ENCODE results near the gene CYP27C1. TPM values are rescaled to one million over a fixed set of nuclear protein-coding genes. Genes with fewer than 3 reads are reported as not detected.

CYP27C1 gene
- total and polyA plus RNA-seq, 10 of the 15 experiments (the other 5 are each of a cell fraction or from before 2014, with no cell fraction given) = not detected

GRCh38 chr2:127187081-127187775 lies 32.9 kb downstream of the CYP27C1 start:
- H3K4me1 ChIP-seq (ENCODE audit: control insufficient read depth, insufficient read depth, low read length) = no peaks in the 10 kb centered on the region
- no TSS peak for BruUV-seq (replicated peaks)
- H3K36me3 ChIP-seq (ENCODE audit: control insufficient read depth in 2 of 2, insufficient read depth in 2 of 2, low read length in 1 of 2) = no peaks in the 10 kb centered on the region
- H3K4me3 ChIP-seq = no peak overlapping the region
- ChIA-PET POLR2A (no interaction called here), SMC1A (ENCODE audit: uncharacterized antibody, unreplicated experiment) (interaction anchor here (1.0 kb wide), 1 partner anchor 10 kb away, joined by 4 read pairs; no protein-coding TSS in a partner anchor), RAD21 (ENCODE audit: unreplicated experiment) (no interaction called here), CTCF (no interaction called here)
- no peaks in the 10 kb centered on the region for H3K9me3 ChIP-seq (replicated peaks; ENCODE audit: control insufficient read depth, insufficient read depth, low read length)
- in situ Hi-C loops (cut with MboI) (no loop called here), intact Hi-C loops (cut with micrococcal nuclease; ENCODE audit: unreplicated experiment) (no loop called here)
- H4K20me1 ChIP-seq (ENCODE audit: control insufficient read depth, insufficient read depth) = no peaks in the 10 kb centered on the region
- H3K4me2 ChIP-seq (ENCODE audit: control insufficient read depth, insufficient read depth) = no peak overlapping the region
- no peak for FAIRE-seq
- peaks cover 0 to 4% of the 10 kb centered on the region in 2 experiments; a peak in 2 of 4 replicates for H3K27me3 ChIP-seq (replicated peaks in 1 of 2; ENCODE audit: control insufficient read depth in 2 of 2, insufficient read depth in 2 of 2, low read length in 1 of 2)
- H3K79me2 ChIP-seq (ENCODE audit: control insufficient read depth, insufficient read depth, low read length) = no peaks in the 10 kb centered on the region
- no peak overlapping the region for H3K9ac ChIP-seq (ENCODE audit: control insufficient read depth, insufficient read depth, low read length)
- no peak for ATAC-seq
- no peak overlapping the region for H3K27ac ChIP-seq (ENCODE audit: control insufficient read depth, insufficient read depth)
- no peak for DNase-seq (ENCODE audit: low read depth, low spot score)
- 60% methylated on average over 17 of the region's 17 CpGs for WGBS (ENCODE audit: insufficient coverage, insufficient replicate concordance, low lambda C conversion rate, missing lambda C conversion rate)
- TF ChIP-seq STAT3 (IDR thresholded peaks at IDR 0.05; ENCODE audit: low read depth, low read length) (no peak), MAX (IDR thresholded peaks at IDR 0.05; ENCODE audit: low read depth, low read length) (no peak), NFYB (IDR thresholded peaks at IDR 0.05; ENCODE audit: insufficient read depth, low read depth, low read length) (no peak), SIX5 (IDR thresholded peaks at IDR 0.05; ENCODE audit: low read depth, low read length, severe bottlenecking) (no peak), BCL11A (IDR thresholded peaks at IDR 0.05; ENCODE audit: low read depth, low read length) (no peak), CEBPB (IDR thresholded peaks at IDR 0.05; ENCODE audit: borderline replicate concordance in 1 of 2, low read depth in 2 of 2, low read length in 2 of 2) (no peak), PAX8 (IDR thresholded peaks at IDR 0.05) (no peak), ESRRA (IDR thresholded peaks at IDR 0.05; ENCODE audit: low read length) (no peak), GATAD2B (conservative IDR thresholded peaks at IDR 0.05; ENCODE audit: low read depth) (no peak), MYC (IDR thresholded peaks at IDR 0.05; ENCODE audit: insufficient read depth, insufficient read length, insufficient replicate concordance, low read length, severe bottlenecking) (no peak), MLLT1 (IDR thresholded peaks at IDR 0.05) (no peak), RCOR1 (conservative IDR thresholded peaks at IDR 0.05; ENCODE audit: low read depth, low read length) (no peak), CREM (IDR thresholded peaks at IDR 0.05; ENCODE audit: low read depth) (no peak), JUNB (IDR thresholded peaks at IDR 0.05) (no peak), MEF2A (IDR thresholded peaks at IDR 0.05; ENCODE audit: insufficient read depth, low read depth, low read length) (no peak), ATF7 (IDR thresholded peaks at IDR 0.05; ENCODE audit: low read depth) (no peak), NKRF (conservative IDR thresholded peaks at IDR 0.05) (no peak), PKNOX1 (IDR thresholded peaks at IDR 0.05) (no peak)
- no peak overlapping the region for H2AFZ ChIP-seq (ENCODE audit: control insufficient read depth, low read depth, low read length)
